ENCODE data around the gene GCA. TPM values are rescaled to one million over a fixed set of nuclear protein-coding genes. Genes with fewer than 3 reads are reported as not detected.

GCA gene
- total RNA-seq, 1 donor from 2014 or later: 11.3 TPM

DNA sequence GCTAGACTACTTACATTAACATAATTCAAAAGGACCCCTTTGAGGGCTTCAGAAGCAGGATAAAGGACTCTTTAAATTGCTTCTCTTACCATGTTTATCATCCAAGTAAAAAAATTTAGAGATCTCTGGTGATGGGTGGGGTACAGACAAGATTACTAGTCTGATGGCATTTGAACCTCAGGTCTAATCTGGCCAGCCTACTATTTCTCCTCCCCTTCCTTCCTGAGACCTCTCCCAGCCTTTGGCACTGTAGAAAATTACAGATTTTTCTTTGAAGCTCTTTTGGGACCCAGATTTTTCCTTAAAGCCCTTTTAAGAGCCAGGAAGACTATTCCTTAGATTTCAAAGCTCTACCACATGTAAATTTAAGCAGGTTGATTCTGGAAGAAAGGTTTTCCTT is 28.9 kb downstream of the GCA start:
- TF ChIP-seq, protein P1, sequence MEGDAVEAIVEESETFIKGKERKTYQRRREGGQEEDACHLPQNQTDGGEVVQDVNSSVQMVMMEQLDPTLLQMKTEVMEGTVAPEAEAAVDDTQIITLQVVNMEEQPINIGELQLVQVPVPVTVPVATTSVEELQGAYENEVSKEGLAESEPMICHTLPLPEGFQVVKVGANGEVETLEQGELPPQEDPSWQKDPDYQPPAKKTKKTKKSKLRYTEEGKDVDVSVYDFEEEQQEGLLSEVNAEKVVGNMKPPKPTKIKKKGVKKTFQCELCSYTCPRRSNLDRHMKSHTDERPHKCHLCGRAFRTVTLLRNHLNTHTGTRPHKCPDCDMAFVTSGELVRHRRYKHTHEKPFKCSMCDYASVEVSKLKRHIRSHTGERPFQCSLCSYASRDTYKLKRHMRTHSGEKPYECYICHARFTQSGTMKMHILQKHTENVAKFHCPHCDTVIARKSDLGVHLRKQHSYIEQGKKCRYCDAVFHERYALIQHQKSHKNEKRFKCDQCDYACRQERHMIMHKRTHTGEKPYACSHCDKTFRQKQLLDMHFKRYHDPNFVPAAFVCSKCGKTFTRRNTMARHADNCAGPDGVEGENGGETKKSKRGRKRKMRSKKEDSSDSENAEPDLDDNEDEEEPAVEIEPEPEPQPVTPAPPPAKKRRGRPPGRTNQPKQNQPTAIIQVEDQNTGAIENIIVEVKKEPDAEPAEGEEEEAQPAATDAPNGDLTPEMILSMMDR (conservative IDR thresholded peaks at IDR 0.05): no peak
- Mint-ChIP-seq H3K4me3 (no peak overlapping the region), H3K36me3 (ENCODE audit: low read depth) (no peaks in the 10 kb centered on the region), H3K27me3 (ENCODE audit: low read depth) (no peaks in the 10 kb centered on the region), H3K27ac (ENCODE audit: unreplicated experiment) (no peak overlapping the region), H3K4me1 (no peaks in the 10 kb centered on the region), H3K9me3 (no peaks in the 10 kb centered on the region)
- DNase-seq (ENCODE audit: low read depth, low spot score): no peak

DNA sequence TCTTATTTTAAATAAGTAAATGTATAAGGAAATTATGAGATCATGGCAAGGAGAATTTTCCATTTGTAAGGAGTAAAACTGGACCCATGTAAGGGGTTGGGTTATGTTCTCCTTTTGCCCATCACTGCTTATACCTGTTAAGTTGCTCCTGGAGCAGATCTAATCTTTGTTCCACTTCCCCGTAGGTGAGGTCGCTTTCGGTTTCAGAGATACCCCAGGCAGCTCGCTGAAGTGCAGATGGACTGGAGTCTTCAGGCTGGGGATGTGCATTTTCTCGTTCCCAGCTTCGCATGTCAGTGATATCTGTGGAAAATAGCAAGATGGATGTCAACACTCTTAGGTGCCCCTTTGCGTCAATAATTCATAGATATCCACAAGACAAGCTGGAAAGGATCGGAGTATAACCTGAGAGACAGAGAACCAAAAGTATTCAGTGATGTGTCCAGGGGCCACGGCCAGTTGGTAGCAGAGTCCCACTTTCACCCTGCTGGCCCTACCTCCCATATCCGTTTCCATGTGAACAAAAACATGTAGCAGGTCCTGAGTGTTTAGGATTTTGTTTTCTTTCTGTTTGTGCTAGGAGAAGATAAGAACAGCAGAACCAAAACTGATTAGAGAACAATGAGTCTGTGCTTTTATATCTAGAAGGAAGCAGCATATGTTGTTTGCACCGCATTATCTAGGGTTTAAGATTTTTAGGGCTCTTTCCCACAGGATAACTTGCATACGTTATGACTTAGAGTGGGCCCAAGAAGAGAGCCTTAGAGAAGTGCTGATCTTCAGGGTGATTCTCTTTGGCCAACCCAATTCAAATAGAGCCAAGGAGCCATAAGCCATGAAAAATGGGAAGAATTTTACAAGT is 36.0 kb downstream of the GCA start:
- Mint-ChIP-seq H3K27ac (ENCODE audit: unreplicated experiment) (no peak overlapping the region), H3K27me3 (ENCODE audit: low read depth) (no peaks in the 10 kb centered on the region)

DNA sequence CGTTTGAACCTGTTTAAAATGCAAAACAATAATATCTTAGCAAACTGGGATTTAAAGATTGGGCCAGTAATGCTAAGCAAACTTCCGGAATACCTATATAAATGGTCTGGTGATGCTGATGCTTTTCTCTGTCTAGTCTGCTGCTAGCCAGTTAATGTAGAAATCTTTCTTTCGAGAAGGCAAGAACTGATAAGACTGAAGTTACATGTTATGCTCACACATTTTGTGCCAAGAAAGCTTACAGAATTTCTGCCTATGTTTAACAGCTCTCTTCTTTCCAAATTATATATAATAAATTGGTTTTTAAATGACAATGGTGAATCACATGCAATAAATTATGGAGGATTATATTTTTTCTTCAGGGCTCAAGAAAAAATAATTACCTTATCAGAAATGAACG is 37.9 kb downstream of the GCA start:
- Mint-ChIP-seq H3K27ac (ENCODE audit: unreplicated experiment) (no peak overlapping the region), H3K4me3 (no peak overlapping the region), H3K36me3 (ENCODE audit: low read depth) (no peaks in the 10 kb centered on the region), H3K9me3 (peaks cover 3% of the 10 kb centered on the region), H3K4me1 (no peaks in the 10 kb centered on the region), H3K27me3 (ENCODE audit: low read depth) (no peaks in the 10 kb centered on the region)
- TF ChIP-seq, protein P1 (conservative IDR thresholded peaks at IDR 0.05): no peak
- no peak for DNase-seq (ENCODE audit: low read depth, low spot score)

More for the DNA sequence above, 36.0 kb downstream of the GCA start:
- Mint-ChIP-seq H3K4me1 (no peaks in the 10 kb centered on the region), H3K36me3 (ENCODE audit: low read depth) (no peaks in the 10 kb centered on the region), H3K9me3 (peaks cover 3% of the 10 kb centered on the region), H3K4me3 (no peak overlapping the region)
- no peak for DNase-seq (ENCODE audit: low read depth, low spot score)
- TF ChIP-seq, protein P1 (conservative IDR thresholded peaks at IDR 0.05): no peak

DNA sequence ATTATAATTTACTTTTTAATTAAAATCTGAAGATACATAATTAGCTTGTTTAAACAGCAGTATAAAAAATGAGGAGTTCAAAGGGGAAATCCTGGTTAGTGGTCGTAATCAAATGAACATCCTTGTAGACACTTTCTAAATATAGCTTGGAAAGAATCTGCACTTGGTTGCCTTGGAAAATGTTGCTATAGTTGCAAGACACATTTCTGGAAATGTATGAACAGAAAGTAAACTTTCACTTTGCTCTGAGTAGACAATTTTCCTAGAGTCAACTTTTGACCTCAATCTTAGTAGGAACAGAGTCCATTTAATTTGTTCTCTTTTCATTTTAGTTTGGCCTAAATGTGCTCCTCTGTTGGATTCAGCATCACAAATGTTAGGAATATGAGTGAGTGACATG is 38.3 kb downstream of the GCA start:
- H3K27ac Mint-ChIP-seq (ENCODE audit: unreplicated experiment): no peak overlapping the region
- no peak overlapping the region for H3K4me3 Mint-ChIP-seq
- H3K9me3 Mint-ChIP-seq: peaks cover 3% of the 10 kb centered on the region
- H3K4me1 Mint-ChIP-seq: no peaks in the 10 kb centered on the region
- DNase-seq (ENCODE audit: low read depth, low spot score): no peak
- H3K27me3 Mint-ChIP-seq (ENCODE audit: low read depth): no peaks in the 10 kb centered on the region
- TF ChIP-seq, protein P1 (conservative IDR thresholded peaks at IDR 0.05): no peak
- H3K36me3 Mint-ChIP-seq (ENCODE audit: low read depth): no peaks in the 10 kb centered on the region

DNA sequence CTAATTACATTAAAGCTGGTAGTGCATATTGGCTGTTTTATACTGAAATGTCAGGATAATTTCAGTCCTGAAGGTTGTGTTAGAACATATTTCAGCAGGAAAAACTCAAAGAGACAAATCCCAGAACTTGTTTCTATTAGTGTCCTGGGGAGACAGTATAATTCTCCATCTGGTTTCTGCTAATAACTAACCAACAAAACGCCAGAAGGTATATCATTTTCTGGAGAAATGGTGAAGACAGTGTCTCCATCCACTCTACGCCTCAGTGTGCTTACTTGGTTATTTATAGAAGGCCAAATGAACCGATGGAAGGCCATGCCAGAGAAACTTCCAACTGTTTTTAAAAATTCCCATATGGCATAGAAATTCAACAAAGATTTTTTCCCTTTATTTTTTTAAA is 41.6 kb downstream of the GCA start:
- no peak for DNase-seq (ENCODE audit: low read depth, low spot score)
- Mint-ChIP-seq H3K4me3 (no peak overlapping the region), H3K9me3 (peaks cover 3% of the 10 kb centered on the region), H3K4me1 (no peaks in the 10 kb centered on the region), H3K27me3 (ENCODE audit: low read depth) (no peaks in the 10 kb centered on the region), H3K36me3 (ENCODE audit: low read depth) (no peaks in the 10 kb centered on the region), H3K27ac (ENCODE audit: unreplicated experiment) (no peak overlapping the region)
- TF ChIP-seq, protein P1 (conservative IDR thresholded peaks at IDR 0.05): no peak
